HG02973 (cell line): Measurements from ENCODE around the gene KRTAP10-1.
"Not testable (repeated sequence)": the region's sequence is repeated elsewhere in the genome, so short reads cannot be mapped to it uniquely, and the experiment has no call there.

Experiments
- ATAC-seq: cut with Tn5 transposase; IDR thresholded peaks from one replicate; pipeline ENCODE4 v1.9.1; 2021; ENCODE audit warnings: moderate library complexity; ENCODE audit not compliant: unreplicated experiment

KRTAP10-1 gene

DNA sequence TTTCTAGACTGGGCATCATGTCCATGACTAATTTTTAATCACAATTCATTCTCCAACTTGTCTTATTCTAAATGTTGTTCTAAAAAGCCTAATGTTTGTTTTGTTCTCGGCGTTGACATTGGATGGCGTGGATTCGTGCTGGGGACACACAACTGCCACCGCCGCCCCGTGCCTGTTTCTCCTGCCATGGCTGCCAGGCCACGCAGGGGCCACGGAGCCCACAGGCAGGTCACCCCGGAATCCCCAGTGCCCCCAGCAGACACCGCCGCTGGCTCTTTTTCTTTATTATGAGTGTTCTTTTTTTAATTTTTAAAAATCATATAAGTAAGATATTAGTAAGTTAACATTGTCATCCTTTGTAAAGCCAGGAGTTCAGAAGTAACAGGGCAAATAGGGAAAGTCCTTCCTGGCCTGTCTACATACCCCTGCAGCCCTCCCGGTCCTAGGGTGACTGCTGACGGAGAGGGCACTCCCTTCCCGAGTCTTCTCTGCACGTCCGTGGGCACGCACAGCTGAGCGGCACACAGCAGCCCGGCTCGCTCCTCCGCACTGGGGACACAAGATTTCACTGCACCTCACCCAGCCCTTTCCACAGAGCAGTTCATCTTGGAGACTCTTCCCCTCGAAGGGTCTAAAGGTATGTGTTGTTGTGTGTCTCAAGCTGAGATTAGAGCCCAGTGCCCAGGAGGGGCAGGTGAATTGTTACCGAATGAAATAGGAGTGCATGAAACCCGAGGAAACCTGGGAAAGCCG lies 32.1 kb downstream of the KRTAP10-1 start:
- no peak for ATAC-seq

GRCh38 chr21:44506279-44507255 lies 33.4 kb downstream of the KRTAP10-1 start:
- ATAC-seq, result no peak

GRCh38 chr21:44505673-44506278 lies 34.2 kb downstream of the KRTAP10-1 start:
- ATAC-seq, result no peak

DNA sequence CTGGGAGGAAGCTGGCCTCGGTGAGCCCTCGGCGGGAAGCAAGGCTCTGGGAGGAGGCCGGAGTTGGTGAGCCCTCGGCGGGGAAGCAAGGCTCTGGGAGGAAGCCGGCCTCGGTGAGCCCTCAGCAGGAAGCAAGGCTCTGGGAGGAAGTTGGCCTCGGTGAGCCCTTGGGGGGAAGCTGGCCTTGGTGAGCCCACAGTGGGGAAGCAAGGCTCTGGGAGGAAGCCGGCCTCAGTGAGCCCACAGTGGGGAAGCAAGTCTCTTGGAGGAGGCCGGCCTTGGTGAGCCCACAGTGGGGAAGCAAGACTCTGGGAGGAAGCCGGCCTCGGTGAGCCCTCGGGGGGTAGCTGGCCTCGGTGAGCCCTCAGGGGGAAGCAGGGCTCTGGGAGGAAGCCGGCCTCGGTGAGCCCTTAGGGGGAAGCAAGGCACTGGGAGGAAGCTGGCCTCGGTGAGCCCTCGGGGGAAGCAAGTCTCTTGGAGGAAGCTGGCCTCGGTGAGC lies 36.0 kb downstream of the KRTAP10-1 start:
- ATAC-seq, result no peak

DNA sequence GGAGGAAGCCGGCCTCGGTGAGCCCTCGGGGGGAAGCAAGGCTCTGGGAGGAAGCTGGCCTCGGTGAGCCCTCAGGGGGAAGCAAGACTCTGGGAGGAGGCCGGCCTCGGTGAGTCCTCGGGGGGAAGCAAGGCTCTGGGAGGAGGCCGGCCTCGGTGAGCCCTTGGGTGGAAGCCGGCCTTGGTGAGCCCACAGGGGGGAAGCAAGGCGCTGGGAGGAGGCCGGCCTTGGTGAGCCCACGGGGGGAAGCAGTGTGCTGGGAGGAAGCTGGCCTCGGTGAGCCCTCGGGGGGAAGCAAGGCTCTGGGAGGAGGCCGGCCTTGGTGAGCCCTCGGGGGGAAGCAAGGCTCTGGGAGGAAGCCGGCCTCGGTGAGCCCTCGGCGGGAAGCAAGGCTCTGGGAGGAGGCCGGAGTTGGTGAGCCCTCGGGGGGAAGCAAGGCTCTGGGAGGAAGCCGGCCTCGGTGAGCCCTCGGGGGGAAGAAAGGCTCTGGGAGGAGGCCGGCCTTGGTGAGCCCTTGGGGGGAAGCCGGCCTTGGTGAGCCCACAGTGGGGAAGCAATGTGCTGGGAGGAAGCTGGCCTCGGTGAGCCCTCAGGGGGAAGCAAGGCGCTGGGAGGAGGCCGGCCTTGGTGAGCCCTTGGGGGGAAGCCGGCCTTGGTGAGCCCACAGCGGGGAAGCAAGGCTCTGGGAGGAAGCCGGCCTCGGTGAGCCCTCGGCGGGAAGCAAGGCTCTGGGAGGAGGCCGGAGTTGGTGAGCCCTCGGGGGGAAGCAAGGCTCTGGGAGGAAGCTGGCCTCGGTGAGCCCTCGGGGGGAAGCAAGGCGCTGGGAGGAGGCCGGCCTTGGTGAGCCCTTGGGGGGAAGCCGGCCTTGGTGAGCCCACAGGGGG lies 36.7 kb downstream of the KRTAP10-1 start:
- not testable (repeated sequence) for ATAC-seq

GRCh38 chr21:44502171-44502958 lies 37.6 kb downstream of the KRTAP10-1 start:
- ATAC-seq, result no peak

GRCh38 chr21:44500111-44500510 lies 39.9 kb downstream of the KRTAP10-1 start:
- ATAC-seq, result no peak

DNA sequence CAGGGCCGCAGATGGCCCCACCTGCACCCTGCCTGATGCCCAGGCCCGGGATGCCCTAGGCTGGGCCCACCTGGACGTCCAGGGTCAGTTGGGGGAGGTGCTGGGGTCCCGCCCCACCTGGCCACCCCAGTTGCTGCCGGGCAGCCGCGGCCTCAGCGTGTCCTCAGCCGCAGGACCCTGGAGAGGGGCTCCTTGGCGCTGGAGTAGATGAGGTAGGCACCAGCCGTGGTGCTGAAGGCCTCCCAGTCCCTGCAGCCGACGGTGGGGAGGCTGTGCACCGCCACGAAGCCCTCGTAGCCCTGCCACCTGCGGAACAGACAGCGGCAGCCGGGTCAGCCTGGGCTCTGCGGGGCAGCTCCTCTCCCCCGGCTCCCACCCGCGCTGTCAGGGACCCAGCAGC lies 40.4 kb downstream of the KRTAP10-1 start:
- ATAC-seq, result no peak

DNA sequence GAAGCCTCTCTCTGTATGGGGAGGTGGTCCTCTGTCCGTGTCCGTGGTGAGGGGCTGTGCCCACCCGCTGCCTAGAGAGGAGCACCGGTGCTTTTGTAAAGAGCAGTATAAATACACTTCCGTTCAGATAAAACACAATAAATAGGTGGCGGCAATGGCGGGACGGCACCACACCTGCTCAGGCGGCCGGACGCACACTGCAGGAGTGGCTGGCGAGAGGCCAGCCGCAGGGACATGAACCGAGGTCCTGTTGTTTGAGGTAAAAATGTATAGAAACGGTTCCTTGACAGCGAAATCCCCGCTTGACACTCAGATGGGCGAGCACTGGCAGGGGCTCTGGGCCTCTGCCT lies 40.8 kb downstream of the KRTAP10-1 start:
- no peak for ATAC-seq

GRCh38 chr21:44498280-44499210 lies 41.5 kb downstream of the KRTAP10-1 start:
- ATAC-seq, result no peak

DNA sequence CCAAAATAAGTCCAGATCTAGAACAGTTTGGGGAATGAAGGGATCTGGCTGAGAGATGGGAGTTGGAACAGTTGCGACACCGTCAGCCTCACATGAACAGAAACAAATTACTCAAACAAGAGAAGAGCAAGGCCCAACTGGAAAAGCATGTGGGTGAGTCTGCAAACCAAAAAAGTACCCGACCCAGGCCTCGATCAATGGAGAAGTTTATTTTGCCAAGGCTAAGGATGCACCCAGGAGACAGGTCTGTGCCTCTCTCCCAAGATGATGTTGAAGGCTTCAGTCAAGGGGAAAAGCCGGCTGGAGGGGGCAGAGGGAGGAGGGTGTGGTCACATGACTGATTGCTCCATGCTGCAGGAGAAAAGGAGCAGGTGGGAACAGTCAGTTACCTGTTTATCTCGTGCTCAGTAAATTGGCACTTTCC lies 42.3 kb downstream of the KRTAP10-1 start:
- ATAC-seq, result no peak

DNA sequence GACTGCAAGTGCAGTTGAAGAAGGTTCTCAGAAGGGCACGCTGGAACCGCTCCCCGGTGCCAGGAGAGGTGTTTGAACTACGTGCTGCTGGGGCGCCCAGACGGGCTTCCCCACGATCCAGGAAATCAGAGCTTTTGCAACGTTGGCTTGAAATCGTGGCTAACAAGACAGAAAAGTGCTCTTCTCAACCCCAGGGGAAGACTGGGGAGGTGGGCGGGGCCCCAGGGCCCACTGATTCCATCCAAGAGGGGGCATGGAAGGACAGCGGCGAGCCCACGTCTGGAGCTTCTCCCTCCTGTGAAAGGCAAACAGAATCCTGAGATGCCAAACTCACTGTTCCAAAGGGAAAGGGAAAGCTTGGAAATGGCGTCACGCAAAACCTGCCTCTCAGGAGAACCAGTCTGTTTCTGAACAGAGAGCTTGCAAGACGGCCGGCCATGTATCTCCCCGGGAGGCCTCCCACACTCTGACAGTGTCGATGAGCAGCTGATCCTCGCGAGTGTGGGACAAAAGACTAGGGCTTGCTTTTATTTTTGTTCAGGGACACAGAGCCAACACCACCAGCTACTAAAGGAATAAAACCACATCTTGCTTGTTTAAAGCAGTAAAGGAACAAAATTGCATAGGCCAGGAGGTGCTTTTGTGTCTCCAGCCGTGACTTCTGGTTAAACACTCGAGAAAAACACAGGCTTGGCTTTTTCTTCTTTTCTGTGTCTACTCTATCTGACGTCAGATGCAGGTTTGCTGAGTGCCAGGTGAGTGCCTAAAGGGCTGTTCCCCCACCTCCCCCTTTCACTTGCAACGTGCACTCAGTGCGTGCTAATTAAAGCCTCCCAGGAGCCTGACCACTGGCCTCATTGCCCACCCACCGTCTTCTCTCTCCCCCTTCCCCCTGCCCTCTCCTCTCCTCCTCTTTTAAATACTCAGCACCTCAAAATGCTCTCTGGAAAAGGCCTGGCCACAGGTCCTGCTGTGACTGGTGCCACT lies 43.1 kb downstream of the KRTAP10-1 start:
- no peak for ATAC-seq

DNA sequence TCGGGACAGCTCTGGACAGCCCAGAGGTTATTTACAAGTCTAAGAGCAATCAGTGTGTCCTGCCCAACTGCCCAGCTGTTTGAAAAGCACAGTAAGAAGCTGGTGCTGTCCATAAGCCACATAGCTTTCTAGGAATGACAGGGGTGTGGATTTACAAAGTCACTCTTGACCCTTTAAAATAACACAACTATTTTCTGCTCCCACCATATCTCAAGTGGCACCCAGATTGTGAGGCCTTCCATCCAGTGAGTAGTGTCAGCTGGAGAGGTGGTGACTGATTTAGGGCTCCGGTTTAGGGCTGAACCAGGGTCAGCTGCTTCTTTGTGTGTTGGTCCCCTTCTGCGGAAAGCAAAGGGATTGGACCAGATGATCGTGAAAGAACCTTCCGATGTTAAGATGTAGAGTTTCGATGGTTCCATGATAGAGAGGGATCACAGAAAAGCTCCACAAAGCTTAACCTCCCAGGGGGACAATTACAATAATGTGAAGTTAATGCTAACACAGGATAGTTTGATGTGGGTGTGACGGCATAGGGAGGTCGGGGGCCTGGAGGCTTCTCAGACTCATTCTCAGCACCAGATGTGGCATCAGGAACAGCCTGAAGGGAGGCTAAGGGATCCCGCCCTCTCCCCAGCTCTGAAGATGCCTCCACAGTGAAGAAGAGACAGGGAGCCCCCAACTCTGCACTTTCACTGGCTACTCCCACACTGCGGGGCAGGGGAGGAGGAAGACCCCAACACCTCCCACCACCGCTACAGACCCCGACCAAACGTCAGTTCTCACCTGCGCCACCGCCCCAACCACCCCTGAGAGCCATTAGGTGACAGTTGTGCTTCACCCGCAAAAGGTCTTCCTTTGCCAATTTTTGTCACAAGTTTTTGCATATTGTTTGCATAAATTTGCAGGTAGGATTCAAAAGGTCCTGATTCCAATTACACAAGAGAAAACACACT lies 44.1 kb downstream of the KRTAP10-1 start:
- no peak for ATAC-seq

- no peak for ATAC-seq
Observed at GRCh38 chr21:44494956-44495355, 45.0 kb downstream of the KRTAP10-1 start.

GRCh38 chr21:44494418-44494817 lies 45.6 kb downstream of the KRTAP10-1 start:
- ATAC-seq, result no peak
